Peyer's patch (tissue), 4 donors: ENCODE results near the gene EXOSC10.
"Not testable (repeated sequence)": the region's sequence is repeated elsewhere in the genome, so short reads cannot be mapped to it uniquely, and the experiment has no call there.

Source experiments
- POLR2A ChIP-seq, 2 donors: fragments of 450-650 bp; IDR thresholded peaks; one replicate each; pipeline ENCODE4 v1.5.1; 2017; ENCODE audit warnings: antibody characterized with exemption in 2 of 2, mild to moderate bottlenecking in 2 of 2, moderate library complexity in 2 of 2
- TF ChIP-seq, protein P1 (sequence below), 6 experiments: fragments of 450-650 bp in 4 of 6; fragments of 200-600 bp in 2 of 6; sonication (generic) in 1 of 6; IDR thresholded peaks; one replicate each; pipeline ENCODE4 v1.5.1; 2017 to 2019; ENCODE audit warnings: antibody characterized with exemption in 6 of 6, mild to moderate bottlenecking in 3 of 6, moderate library complexity in 1 of 6

DNA sequence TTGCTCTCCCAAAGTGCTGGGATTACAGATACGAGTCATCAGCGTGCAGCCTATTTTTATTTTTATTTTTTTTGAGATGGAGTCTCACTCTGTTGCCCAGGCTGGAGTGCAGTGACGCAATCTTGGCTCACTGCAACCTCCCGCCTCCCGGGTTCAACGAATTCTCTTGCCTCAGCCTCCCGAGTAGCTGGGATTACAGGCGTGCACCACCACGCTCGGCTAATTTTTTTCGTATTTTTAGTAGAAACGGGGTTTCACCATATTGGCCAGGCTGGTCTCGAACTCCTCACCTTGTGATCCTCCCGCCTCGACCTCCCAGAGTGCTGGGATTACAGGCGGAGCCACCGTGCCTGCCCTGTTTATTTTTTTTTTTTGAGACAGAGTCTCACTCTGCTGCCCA, 1.1 kb upstream of the EXOSC10 start:
- TF ChIP-seq, protein P1, sequence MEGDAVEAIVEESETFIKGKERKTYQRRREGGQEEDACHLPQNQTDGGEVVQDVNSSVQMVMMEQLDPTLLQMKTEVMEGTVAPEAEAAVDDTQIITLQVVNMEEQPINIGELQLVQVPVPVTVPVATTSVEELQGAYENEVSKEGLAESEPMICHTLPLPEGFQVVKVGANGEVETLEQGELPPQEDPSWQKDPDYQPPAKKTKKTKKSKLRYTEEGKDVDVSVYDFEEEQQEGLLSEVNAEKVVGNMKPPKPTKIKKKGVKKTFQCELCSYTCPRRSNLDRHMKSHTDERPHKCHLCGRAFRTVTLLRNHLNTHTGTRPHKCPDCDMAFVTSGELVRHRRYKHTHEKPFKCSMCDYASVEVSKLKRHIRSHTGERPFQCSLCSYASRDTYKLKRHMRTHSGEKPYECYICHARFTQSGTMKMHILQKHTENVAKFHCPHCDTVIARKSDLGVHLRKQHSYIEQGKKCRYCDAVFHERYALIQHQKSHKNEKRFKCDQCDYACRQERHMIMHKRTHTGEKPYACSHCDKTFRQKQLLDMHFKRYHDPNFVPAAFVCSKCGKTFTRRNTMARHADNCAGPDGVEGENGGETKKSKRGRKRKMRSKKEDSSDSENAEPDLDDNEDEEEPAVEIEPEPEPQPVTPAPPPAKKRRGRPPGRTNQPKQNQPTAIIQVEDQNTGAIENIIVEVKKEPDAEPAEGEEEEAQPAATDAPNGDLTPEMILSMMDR (IDR thresholded peaks at IDR 0.05): not testable (repeated sequence)
- TF ChIP-seq POLR2A (IDR thresholded peaks at IDR 0.05): not testable (repeated sequence)
